MM.1S (cell line): ENCODE results near the gene EEF2.

Source experiments
- DNase-seq: peaks from one replicate; pipeline ENCODE4 v3.0.0-alpha.2; 2015
- H2AFZ ChIP-seq: fragments of 300-600 bp; sonication (generic); 2 replicates; pipeline ENCODE4 v1.6.0; 2016; ENCODE audit warnings: antibody characterized with exemption, low read length
- H3F3A ChIP-seq: fragments of 300-600 bp; sonication (generic); 2 replicates; pipeline ENCODE4 v1.6.1; 2016; ENCODE audit warnings: mild to moderate bottlenecking, antibody characterized with exemption, low read length, moderate library complexity, mixed read lengths; ENCODE audit not compliant: insufficient read depth
- H3K27ac ChIP-seq: fragments of 300-600 bp; sonication (generic); 2 replicates; pipeline ENCODE4 v1.5.1; 2016; ENCODE audit warnings: mild to moderate bottlenecking, low read length
- H3K27me3 ChIP-seq: fragments of 300-600 bp; sonication (generic); replicated peaks from 2 replicates; pipeline ENCODE4 v1.6.0; 2016; ENCODE audit warnings: low read length; ENCODE audit not compliant: insufficient read depth
- H3K36me3 ChIP-seq: fragments of 300-600 bp; sonication (generic); replicated peaks from 2 replicates; pipeline ENCODE4 v1.6.1; 2016; ENCODE audit warnings: mild to moderate bottlenecking, low read length, mixed read lengths; ENCODE audit not compliant: insufficient read depth
- H3K4me1 ChIP-seq: fragments of 300-600 bp; sonication (generic); 2 replicates; pipeline ENCODE4 v1.6.1; 2016; ENCODE audit warnings: low read length, mixed read lengths
- H3K4me2 ChIP-seq: fragments of 300-600 bp; sonication (generic); 2 replicates; pipeline ENCODE4 v1.6.0; 2016; ENCODE audit warnings: low read depth, low read length
- H3K4me3 ChIP-seq: fragments of 300-600 bp; sonication (generic); 2 replicates; pipeline ENCODE4 v1.5.1; 2016; ENCODE audit warnings: low read length, mixed read lengths
- H3K79me2 ChIP-seq: fragments of 300-600 bp; sonication (generic); 2 replicates; pipeline ENCODE4 v1.6.1; 2016; ENCODE audit warnings: mixed run types, low read length, mixed read lengths
- H3K9ac ChIP-seq: fragments of 300-600 bp; sonication (generic); 2 replicates; pipeline ENCODE4 v1.6.1; 2016; ENCODE audit warnings: low read length, mixed read lengths
- H3K9me2 ChIP-seq: fragments of 300-600 bp; sonication (generic); replicated peaks from 2 replicates; pipeline ENCODE4 v1.6.1; 2016; ENCODE audit warnings: mild to moderate bottlenecking, low read length, mixed read lengths; ENCODE audit not compliant: insufficient read depth
- H3K9me3 ChIP-seq: fragments of 300-600 bp; sonication (generic); replicated peaks from 2 replicates; pipeline ENCODE4 v1.6.1; 2016; ENCODE audit warnings: mild to moderate bottlenecking, low read length, mixed read lengths; ENCODE audit not compliant: insufficient read depth
- H4K20me1 ChIP-seq: fragments of 300-600 bp; sonication (generic); 2 replicates; pipeline ENCODE4 v1.6.1; 2016; ENCODE audit warnings: mild to moderate bottlenecking, low read length, moderate library complexity, mixed read lengths; ENCODE audit not compliant: insufficient read depth
- CTCF ChIP-seq: fragments of 300-600 bp; sonication (generic); IDR thresholded peaks from 2 replicates; pipeline ENCODE4 v1.5.1; 2016; ENCODE audit warnings: antibody characterized with exemption, low read length, mixed read lengths
- EZH2 ChIP-seq: fragments of 300-600 bp; sonication (generic); optimal IDR thresholded peaks from 2 replicates; pipeline ENCODE3; 2017; ENCODE audit warnings: low read depth, mild to moderate bottlenecking, antibody characterized with exemption, low read length, mixed read lengths
- EZH2phosphoT487 ChIP-seq: fragments of 300-600 bp; sonication (generic); IDR thresholded peaks from 2 replicates; pipeline ENCODE4 v1.6.1; 2018; ENCODE audit warnings: antibody characterized with exemption, low read length

EEF2 gene

GRCh38 chr19:3966051-3967017 is 18.9 kb downstream of the EEF2 start:
- Histone ChIP-seq H3K4me3 (no peak overlapping the region), H3K27me3 (no peaks in the 10 kb centered on the region), H3K9ac (no peak overlapping the region), H3K79me2 (peaks cover 45% of the 10 kb centered on the region), H4K20me1 (no peaks in the 10 kb centered on the region), H2AFZ (no peak overlapping the region), H3K36me3 (peaks cover 7% of the 10 kb centered on the region; the same call in 1 of the 2 replicates), H3K4me2 (no peak overlapping the region), H3K9me3 (no peaks in the 10 kb centered on the region), H3K9me2 (no peaks in the 10 kb centered on the region), H3K4me1 (0 out of 2 replicates have a peak, but pooled peaks cover 4% of the 10 kb centered on the region), H3K27ac (no peak overlapping the region), H3F3A (peaks cover 2% of the 10 kb centered on the region)
- TF ChIP-seq EZH2phosphoT487 (no peak), EZH2 (no peak), CTCF (no peak)
- DNase-seq = no peak

- Histone ChIP-seq H3K36me3 (peaks cover 9% of the 10 kb centered on the region), H3K4me3 (no peak overlapping the region), H3K27ac (no peak overlapping the region), H2AFZ (no peak overlapping the region), H3F3A (no peaks in the 10 kb centered on the region), H3K4me2 (no peak overlapping the region), H3K9me2 (no peaks in the 10 kb centered on the region), H3K79me2 (peaks cover 32% of the 10 kb centered on the region), H3K27me3 (no peaks in the 10 kb centered on the region), H3K9ac (no peak overlapping the region), H3K9me3 (no peaks in the 10 kb centered on the region), H3K4me1 (no peaks in the 10 kb centered on the region), H4K20me1 (no peaks in the 10 kb centered on the region)
- no peak for DNase-seq
- no peak for TF ChIP-seq EZH2
- TF ChIP-seq CTCF = no peak
- TF ChIP-seq EZH2phosphoT487 = no peak
Measured at GRCh38 chr19:3964256-3965194, 20.7 kb downstream of the EEF2 start.

GRCh38 chr19:3963458-3964255 is 21.6 kb downstream of the EEF2 start:
- Histone ChIP-seq H4K20me1 (no peaks in the 10 kb centered on the region), H3K36me3 (peaks cover 9% of the 10 kb centered on the region)

More at GRCh38 chr19:3963458-3964255, 21.6 kb downstream of the EEF2 start:
- no peak overlapping the region for H3K4me3 ChIP-seq
- peaks cover 23% of the 10 kb centered on the region for H3K79me2 ChIP-seq
- no peak overlapping the region for H3K4me2 ChIP-seq
- H3K27ac ChIP-seq = no peak overlapping the region
- no peak overlapping the region for H2AFZ ChIP-seq
- no peaks in the 10 kb centered on the region for H3F3A ChIP-seq
- no peaks in the 10 kb centered on the region for H3K9me3 ChIP-seq
- no peaks in the 10 kb centered on the region for H3K9me2 ChIP-seq
- H3K9ac ChIP-seq = no peak overlapping the region
- DNase-seq = no peak
- H3K4me1 ChIP-seq = no peaks in the 10 kb centered on the region
- TF ChIP-seq EZH2phosphoT487 (no peak), CTCF (no peak), EZH2 (no peak)
- no peaks in the 10 kb centered on the region for H3K27me3 ChIP-seq
